ENCODE measurements around the gene BRI3BP.

GRCh38 chr12:124967016-124967739, 26.3 kb upstream of the BRI3BP start:
- TF ChIP-seq, protein P1, sequence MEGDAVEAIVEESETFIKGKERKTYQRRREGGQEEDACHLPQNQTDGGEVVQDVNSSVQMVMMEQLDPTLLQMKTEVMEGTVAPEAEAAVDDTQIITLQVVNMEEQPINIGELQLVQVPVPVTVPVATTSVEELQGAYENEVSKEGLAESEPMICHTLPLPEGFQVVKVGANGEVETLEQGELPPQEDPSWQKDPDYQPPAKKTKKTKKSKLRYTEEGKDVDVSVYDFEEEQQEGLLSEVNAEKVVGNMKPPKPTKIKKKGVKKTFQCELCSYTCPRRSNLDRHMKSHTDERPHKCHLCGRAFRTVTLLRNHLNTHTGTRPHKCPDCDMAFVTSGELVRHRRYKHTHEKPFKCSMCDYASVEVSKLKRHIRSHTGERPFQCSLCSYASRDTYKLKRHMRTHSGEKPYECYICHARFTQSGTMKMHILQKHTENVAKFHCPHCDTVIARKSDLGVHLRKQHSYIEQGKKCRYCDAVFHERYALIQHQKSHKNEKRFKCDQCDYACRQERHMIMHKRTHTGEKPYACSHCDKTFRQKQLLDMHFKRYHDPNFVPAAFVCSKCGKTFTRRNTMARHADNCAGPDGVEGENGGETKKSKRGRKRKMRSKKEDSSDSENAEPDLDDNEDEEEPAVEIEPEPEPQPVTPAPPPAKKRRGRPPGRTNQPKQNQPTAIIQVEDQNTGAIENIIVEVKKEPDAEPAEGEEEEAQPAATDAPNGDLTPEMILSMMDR (conservative IDR thresholded peaks at IDR 0.05; ENCODE audit: low read length): no peak
- TF ChIP-seq EZH2phosphoT487 (IDR thresholded peaks at IDR 0.05; ENCODE audit: borderline replicate concordance): no peak

Measured in Loucy (cell line).